Measurements from ENCODE around the gene CCL18. TPM values are rescaled to one million over a fixed set of nuclear protein-coding genes. Genes with fewer than 3 reads are reported as not detected.

Gene CCL18
- total RNA-seq, 1 experiment from 2014 or later = not detected

DNA sequence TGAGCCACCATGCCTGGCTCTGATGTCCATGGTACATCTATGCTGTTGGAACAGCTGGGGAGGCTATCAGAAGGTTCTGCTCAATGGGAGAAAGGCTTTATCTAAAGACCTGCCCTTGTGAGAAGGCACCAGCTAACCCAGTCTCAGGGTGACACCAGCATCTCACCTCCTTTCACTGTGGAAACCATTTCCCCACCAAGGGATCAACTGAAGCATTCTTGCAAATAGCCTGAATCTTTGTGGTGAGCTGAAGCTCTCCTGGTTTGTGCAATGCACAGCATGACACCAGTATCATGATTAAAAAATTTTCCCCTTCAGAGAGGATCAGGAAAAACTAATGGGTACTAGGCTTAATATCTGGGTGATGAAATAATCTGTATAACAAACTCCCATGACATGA, 5.1 kb downstream of the CCL18 start:
- H3K79me1 ChIP-seq (ENCODE audit: insufficient read depth, low read depth, low read length, poor library complexity, severe bottlenecking) = no peaks in the 10 kb centered on the region
- H3K4me2 ChIP-seq (ENCODE audit: insufficient read depth, insufficient read length, low read length) = no peak overlapping the region
- Mint-ChIP-seq H3K27me3 (ENCODE audit: low read depth) (peaks cover 2% of the 10 kb centered on the region), H3K4me3 (no peak overlapping the region), H3K36me3 (ENCODE audit: insufficient read depth in 1 of 3, low read depth in 3 of 3) (no peaks in the 10 kb centered on the region), H3K4me1 (peaks cover 4 to 7% of the 10 kb centered on the region in 2 experiments; a peak in 3 of 4 replicates), H3K27ac (no peak overlapping the region), H3K9me3 (no peaks in the 10 kb centered on the region; a peak in 2 of 5 replicates)
- no peak overlapping the region for H2BK120ac ChIP-seq (ENCODE audit: low read depth, low read length, poor library complexity, severe bottlenecking)
- no peak overlapping the region for H3T11ph ChIP-seq (ENCODE audit: low read length)
- H3K27me3 ChIP-seq (ENCODE audit: insufficient read depth, low read length) = no peaks in the 10 kb centered on the region
- no peak overlapping the region for H3K4ac ChIP-seq (ENCODE audit: low read depth, low read length)
- no peaks in the 10 kb centered on the region for H3K23me2 ChIP-seq (ENCODE audit: insufficient read length, low read depth, low read length, poor library complexity, severe bottlenecking)
- H4K8ac ChIP-seq (replicated peaks; ENCODE audit: insufficient read length, low read depth, low read length) = no peak overlapping the region
- H4K20me1 ChIP-seq (ENCODE audit: control insufficient read depth, insufficient read depth, insufficient read length) = no peaks in the 10 kb centered on the region
- DNase-seq = no peak
- no peak overlapping the region for H2BK20ac ChIP-seq (ENCODE audit: low read depth, low read length, poor library complexity, severe bottlenecking)
- no peak overlapping the region for H3K9ac ChIP-seq (ENCODE audit: extremely low read depth, insufficient read length, low read length)
- no peak overlapping the region for H2AFZ ChIP-seq (ENCODE audit: low read length)
- H2BK12ac ChIP-seq (ENCODE audit: insufficient read length, low read depth, low read length) = no peak overlapping the region
- no peak overlapping the region for H4K91ac ChIP-seq (ENCODE audit: insufficient read length, low read depth, low read length)
- H3K18ac ChIP-seq (ENCODE audit: insufficient read length, low read depth, low read length) = no peak overlapping the region
- TF ChIP-seq, protein P1, sequence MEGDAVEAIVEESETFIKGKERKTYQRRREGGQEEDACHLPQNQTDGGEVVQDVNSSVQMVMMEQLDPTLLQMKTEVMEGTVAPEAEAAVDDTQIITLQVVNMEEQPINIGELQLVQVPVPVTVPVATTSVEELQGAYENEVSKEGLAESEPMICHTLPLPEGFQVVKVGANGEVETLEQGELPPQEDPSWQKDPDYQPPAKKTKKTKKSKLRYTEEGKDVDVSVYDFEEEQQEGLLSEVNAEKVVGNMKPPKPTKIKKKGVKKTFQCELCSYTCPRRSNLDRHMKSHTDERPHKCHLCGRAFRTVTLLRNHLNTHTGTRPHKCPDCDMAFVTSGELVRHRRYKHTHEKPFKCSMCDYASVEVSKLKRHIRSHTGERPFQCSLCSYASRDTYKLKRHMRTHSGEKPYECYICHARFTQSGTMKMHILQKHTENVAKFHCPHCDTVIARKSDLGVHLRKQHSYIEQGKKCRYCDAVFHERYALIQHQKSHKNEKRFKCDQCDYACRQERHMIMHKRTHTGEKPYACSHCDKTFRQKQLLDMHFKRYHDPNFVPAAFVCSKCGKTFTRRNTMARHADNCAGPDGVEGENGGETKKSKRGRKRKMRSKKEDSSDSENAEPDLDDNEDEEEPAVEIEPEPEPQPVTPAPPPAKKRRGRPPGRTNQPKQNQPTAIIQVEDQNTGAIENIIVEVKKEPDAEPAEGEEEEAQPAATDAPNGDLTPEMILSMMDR (conservative IDR thresholded peaks at IDR 0.05) = no peak
- no peak overlapping the region for H4K5ac ChIP-seq (ENCODE audit: insufficient read length, low read depth, low read length)
- no peaks in the 10 kb centered on the region for H3K79me2 ChIP-seq (ENCODE audit: insufficient read depth, low read length)
- H3K4me1 ChIP-seq (ENCODE audit: insufficient read depth, low read length) = no peaks in the 10 kb centered on the region
- H3K23ac ChIP-seq (ENCODE audit: insufficient read length, low read depth, low read length) = no peak overlapping the region
- H2BK5ac ChIP-seq (ENCODE audit: insufficient read length, low read length) = no peak overlapping the region
- no peak overlapping the region for H3K56ac ChIP-seq (ENCODE audit: insufficient read length, low read depth, low read length)
- no peak overlapping the region for H2BK15ac ChIP-seq (ENCODE audit: low read depth, low read length)
- no peak overlapping the region for H3K14ac ChIP-seq (ENCODE audit: insufficient read depth, low read length)
- H3K27ac ChIP-seq (ENCODE audit: insufficient read length, low read depth, low read length) = no peak overlapping the region
- H2AK5ac ChIP-seq (ENCODE audit: insufficient read length, low read length) = no peak overlapping the region
- no peaks in the 10 kb centered on the region for H3K9me3 ChIP-seq (ENCODE audit: control insufficient read depth, low read depth, low read length)
